ENCODE data around the gene CRYBB3.

CRYBB3 gene

DNA sequence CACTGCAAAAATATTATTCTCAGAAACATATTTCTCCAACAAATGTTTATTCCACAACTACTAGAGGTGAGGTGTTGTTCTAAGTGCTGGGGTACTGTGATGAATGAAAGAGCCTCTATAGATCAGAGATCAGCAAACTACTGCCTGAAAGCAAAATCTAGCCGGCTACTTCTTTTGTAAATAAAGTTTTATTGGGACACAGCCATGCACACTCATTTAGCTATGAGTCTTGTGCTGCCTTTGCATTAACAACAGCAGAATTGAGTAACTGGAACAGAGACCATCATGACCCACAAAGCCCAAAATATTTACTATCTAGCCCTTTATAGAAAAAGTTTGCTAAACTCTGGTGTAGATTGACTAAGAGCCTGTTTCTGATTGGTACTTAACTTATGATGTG lies 37.1 kb upstream of the CRYBB3 start:
- Histone ChIP-seq H3K36me3 (no peaks in the 10 kb centered on the region), H3K9me3 (replicated peaks in 1 of 11) (no peaks in the 10 kb centered on the region), H3K4me3 (no peak overlapping the region), H4K20me1 (peaks cover 0 to 5% (median 0%) of the 10 kb centered on the region in 11 experiments; a peak in 3 of 22 replicates), H3K9ac (no peak overlapping the region), H3K4me2 (no peak overlapping the region), H3K27me3 (no peaks in the 10 kb centered on the region), H3K27ac (no peak overlapping the region), H3K4me1 (no peaks in the 10 kb centered on the region)
- no peak for TF ChIP-seq Cebpa-rat (IDR thresholded peaks at IDR 0.05)

DNA sequence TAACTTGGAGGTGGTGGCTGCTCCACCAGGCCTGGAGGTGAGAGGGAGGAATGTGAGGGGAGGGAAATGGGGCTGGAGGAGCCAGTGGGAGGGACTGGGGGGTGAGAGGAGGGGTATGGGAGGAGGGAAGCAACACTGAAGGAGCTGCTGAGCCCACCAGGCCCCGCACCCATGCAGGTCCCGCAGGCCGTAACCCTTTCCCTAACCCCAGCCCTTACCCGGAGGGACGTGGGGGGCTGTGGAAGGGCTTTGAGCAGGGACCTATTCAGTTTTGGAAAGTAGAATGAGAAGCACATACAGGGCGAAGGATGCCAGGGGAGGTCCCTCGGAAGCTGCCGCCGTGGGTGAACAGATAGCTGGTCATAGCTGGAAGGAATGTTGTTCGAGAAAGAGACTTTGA lies 33.9 kb upstream of the CRYBB3 start:
- Histone ChIP-seq H3K27me3 (no peaks in the 10 kb centered on the region), H3K36me3 (no peaks in the 10 kb centered on the region), H3K9me3 (replicated peaks in 1 of 11) (no peaks in the 10 kb centered on the region), H3K4me1 (no peaks in the 10 kb centered on the region), H3K4me3 (no peak overlapping the region), H3K4me2 (no peak overlapping the region), H3K27ac (no peak overlapping the region), H4K20me1 (peaks cover 0 to 4% (median 0%) of the 10 kb centered on the region in 11 experiments; a peak in 3 of 22 replicates), H3K9ac (no peak overlapping the region)
- TF ChIP-seq Cebpa-rat (IDR thresholded peaks at IDR 0.05): no peak

DNA sequence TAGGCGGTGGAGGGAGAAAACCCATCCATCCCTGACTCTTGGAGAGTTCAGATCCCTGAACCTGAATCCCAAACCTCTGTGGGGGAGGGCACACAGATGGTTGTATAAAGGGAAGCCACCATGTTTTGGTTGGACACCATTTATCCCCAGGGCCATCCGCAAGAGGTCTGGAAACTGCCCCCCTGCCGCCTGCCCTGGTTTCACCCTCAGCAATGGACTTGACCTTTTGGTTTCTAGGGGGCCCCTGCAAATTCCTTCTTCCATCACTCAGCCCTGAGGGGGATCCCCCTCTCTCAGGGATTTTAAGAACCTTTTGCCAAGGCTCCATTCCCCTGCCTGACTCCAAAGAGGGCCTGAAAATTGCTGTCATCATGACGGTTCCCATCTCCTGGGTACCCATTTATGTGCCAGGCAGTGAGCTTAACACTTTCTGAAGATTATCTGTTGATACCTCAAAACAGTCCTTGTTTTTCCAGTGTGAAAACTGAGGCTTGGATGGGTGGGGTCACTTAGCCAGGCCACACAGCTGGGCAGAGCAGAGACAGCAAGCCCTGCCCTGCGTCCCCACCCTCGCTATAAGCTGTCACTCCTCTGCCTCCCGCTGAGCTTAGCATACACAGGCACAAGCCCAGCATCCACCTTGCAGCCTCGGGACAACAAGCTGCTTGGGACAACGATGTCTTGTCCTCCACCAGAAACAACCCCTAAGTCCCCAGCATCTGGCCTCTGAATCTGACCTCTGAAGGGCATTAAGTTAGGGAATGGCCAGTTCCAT lies 33.2 kb upstream of the CRYBB3 start:
- Histone ChIP-seq H3K9me3 (replicated peaks in 1 of 11) (no peaks in the 10 kb centered on the region), H3K4me1 (no peaks in the 10 kb centered on the region), H3K36me3 (no peaks in the 10 kb centered on the region), H3K27ac (no peak overlapping the region), H3K9ac (no peak overlapping the region), H3K4me3 (no peak overlapping the region), H4K20me1 (peaks cover 0 to under 1% (median 0%) of the 10 kb centered on the region in 11 experiments; a peak in 3 of 22 replicates), H3K27me3 (no peaks in the 10 kb centered on the region), H3K4me2 (no peak overlapping the region)
- TF ChIP-seq Cebpa-rat (IDR thresholded peaks at IDR 0.05): no peak

DNA sequence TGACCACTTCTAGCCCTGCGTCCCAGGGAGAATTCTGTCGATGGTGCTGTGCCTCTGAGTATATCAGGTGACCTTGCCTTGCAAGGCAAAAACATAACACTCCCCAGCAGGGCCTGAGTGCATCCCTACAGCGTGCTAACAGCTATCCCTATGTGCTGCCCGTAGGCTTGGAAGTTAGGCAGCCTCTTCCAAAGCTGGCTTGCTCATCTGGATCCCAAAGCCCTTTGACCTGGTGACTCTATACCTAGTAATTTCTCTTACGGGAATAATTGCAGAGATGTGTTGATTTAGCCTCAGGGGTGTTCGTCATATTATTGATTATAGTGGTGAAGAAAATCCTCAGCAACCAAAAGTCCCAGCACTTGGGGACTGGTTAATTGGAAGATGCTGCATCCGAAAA lies 32.6 kb upstream of the CRYBB3 start:
- Histone ChIP-seq H3K27ac (no peak overlapping the region), H3K9ac (no peak overlapping the region), H4K20me1 (no peaks in the 10 kb centered on the region; a peak in 2 of 22 replicates), H3K27me3 (no peaks in the 10 kb centered on the region), H3K4me2 (no peak overlapping the region), H3K4me1 (no peaks in the 10 kb centered on the region), H3K9me3 (replicated peaks in 1 of 11) (no peaks in the 10 kb centered on the region), H3K4me3 (no peak overlapping the region), H3K36me3 (no peaks in the 10 kb centered on the region)
- TF ChIP-seq Cebpa-rat (IDR thresholded peaks at IDR 0.05): no peak

DNA sequence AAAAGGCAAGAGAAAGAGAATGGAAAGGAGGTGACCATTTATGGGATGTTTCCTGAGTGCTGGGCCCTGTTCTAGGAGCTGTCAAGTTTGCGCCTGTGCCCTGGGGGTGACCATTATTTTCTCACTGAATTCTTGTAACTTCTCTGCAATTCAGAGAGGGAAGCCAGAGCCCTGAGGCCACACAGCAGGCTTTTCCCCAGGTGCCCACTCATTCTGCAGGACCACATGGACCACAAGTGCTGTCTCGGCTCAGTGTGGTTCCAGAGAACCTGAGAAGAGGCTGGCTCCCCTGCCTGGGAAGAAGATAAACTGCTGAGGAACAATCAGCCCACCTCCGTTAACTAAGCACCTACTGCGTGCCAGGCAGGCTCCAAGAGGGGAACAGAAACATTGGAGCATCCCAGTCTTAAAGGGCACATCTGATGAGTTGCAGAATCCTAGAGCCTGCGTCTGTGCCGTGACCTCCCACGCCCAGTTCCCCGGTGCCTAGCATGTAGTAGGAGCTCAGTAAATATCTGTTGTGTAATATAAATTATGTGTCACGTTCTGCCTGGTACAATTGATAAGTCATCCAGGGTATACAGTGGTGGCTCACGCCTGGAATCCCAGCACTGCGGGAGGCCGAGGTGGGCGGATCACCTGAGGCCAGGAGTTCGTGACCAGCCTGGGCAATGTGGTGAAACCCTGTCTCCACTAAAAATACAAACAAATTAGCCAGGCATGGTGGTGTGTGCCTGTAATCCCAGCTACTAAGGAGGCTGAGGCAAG lies 31.6 kb upstream of the CRYBB3 start:
- Histone ChIP-seq H3K4me1 (no peaks in the 10 kb centered on the region), H3K36me3 (no peaks in the 10 kb centered on the region), H3K4me3 (no peak overlapping the region), H3K9ac (no peak overlapping the region), H4K20me1 (no peaks in the 10 kb centered on the region; a peak in 1 of 22 replicates), H3K27me3 (no peaks in the 10 kb centered on the region), H3K4me2 (no peak overlapping the region), H3K27ac (no peak overlapping the region), H3K9me3 (replicated peaks in 1 of 11) (no peaks in the 10 kb centered on the region)
- no peak for TF ChIP-seq Cebpa-rat (IDR thresholded peaks at IDR 0.05)

DNA sequence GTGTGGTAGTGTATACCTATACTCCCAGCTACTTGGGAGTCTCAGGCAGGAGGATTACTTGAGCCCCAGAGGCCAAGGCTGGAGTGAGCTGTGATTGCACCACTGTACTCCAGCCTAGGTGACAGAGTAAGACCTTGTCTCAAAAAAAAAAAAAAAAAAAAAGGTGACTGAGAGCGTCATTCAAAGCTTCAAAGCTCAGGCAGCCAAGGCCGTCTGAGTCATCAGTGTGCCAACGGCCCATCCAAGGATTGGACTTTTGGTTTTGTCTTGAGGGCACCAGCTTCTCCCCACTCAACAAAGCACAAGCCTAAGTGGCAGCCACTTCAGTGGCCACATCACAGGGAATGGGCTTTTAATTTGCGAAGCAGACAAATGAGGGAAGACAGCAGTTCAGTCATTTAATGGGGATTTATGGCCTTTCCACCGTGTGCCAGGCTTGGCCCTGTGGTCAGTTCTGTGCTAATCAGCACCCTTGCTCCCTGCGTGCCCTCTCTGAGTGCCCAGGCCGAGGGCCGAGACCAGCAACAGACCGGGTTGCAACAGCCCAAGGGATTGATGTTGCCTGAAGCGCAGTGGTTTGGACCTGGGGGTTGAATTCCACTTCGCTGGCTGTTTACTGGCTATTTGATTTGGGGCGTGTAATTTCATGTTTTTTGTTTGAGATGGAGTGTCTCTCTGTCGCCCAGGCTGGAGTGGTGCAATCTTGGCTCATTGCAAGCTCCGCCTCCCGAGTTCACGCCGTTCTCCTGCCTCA lies 30.2 kb upstream of the CRYBB3 start:
- Histone ChIP-seq H4K20me1 (no peaks in the 10 kb centered on the region; a peak in 1 of 22 replicates), H3K9ac (no peak overlapping the region), H3K4me2 (no peak overlapping the region), H3K27me3 (no peaks in the 10 kb centered on the region), H3K27ac (no peak overlapping the region), H3K9me3 (replicated peaks in 1 of 11) (no peaks in the 10 kb centered on the region), H3K36me3 (no peaks in the 10 kb centered on the region), H3K4me1 (no peaks in the 10 kb centered on the region), H3K4me3 (no peak overlapping the region)
- no peak for TF ChIP-seq Cebpa-rat (IDR thresholded peaks at IDR 0.05)

DNA sequence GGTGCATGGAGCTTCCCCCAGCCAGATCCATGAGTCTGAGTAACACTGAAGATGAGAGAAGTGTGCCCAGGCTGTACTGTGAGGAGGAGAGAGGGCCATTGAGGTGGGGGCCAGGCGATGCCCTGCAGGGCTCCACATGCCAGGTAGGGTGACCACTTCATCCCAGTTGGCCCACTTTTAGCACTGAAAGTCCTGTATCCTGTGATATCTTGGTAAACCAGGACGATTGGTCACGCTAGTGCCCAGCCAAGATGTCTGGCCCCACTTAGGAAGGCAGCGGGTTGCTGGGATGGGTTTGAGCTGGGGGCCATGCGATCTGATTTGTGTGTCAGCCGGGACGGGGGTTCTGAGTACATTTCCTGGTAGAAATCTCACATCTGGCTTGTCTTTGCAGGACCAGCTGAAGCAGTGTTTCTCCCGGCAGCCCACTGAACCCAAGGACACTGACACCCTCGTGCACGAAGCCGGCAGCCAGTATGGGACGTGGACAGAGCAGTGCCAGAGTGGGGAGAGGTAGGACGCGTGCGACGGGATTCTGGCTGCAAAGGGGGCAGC lies 29.2 kb upstream of the CRYBB3 start:
- Histone ChIP-seq H3K27ac (no peak overlapping the region), H3K9me3 (replicated peaks in 1 of 11) (no peaks in the 10 kb centered on the region), H3K4me3 (no peak overlapping the region), H3K4me1 (0 out of 20 replicates have a peak, but pooled peaks cover 0 to 4% (median 0%) of the 10 kb centered on the region in 10 experiments), H4K20me1 (no peaks in the 10 kb centered on the region; a peak in 1 of 22 replicates), H3K27me3 (no peaks in the 10 kb centered on the region), H3K9ac (no peak overlapping the region), H3K4me2 (no peak overlapping the region), H3K36me3 (no peaks in the 10 kb centered on the region)
- no peak for TF ChIP-seq Cebpa-rat (IDR thresholded peaks at IDR 0.05)

DNA sequence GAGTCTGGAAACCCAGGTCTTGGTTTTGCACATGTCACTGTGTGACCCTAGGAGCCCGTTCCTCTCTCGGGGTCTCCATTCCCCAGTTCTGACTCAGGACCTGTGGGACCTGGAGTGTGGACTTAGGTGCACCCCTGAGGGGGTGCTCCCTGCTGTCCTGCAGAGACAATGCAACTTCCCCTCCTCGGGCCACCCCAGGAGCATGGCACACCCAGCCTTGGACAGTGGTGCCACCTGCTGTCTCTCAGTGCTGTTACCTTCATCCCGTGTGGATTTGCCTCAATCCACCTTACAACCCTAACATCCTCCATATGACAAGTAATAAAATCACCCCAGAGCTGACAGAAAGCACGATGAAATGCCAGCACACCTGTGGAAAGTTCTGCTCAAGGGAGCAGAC lies 27.5 kb upstream of the CRYBB3 start:
- Histone ChIP-seq H3K4me1 (peaks cover 0 to 5% (median 1%) of the 10 kb centered on the region in 10 experiments; a peak in 8 of 20 replicates), H3K4me2 (no peak overlapping the region), H3K9me3 (replicated peaks in 1 of 11) (no peaks in the 10 kb centered on the region), H3K27ac (no peak overlapping the region), H4K20me1 (no peaks in the 10 kb centered on the region; a peak in 1 of 22 replicates), H3K36me3 (no peaks in the 10 kb centered on the region), H3K27me3 (no peaks in the 10 kb centered on the region), H3K4me3 (no peak overlapping the region), H3K9ac (no peak overlapping the region)
- TF ChIP-seq Cebpa-rat (IDR thresholded peaks at IDR 0.05): no peak
